Memory B cell (primary cell): ENCODE measurements around the gene MAPK8IP2.

Experiments
- ATAC-seq: fragments of 150-1000 bp; cut with Tn5 transposase; 2 replicates; pipeline ENCODE4 v1.10.0; 2021; ENCODE audit warnings: low read depth, mild to moderate bottlenecking, moderate library complexity
- DNase-seq, 2 donors: peaks; one replicate each; pipeline ENCODE4 v3.0.0; 2022; ENCODE audit warnings: low spot score in 2 of 2
- H3K27ac Mint-ChIP-seq: one replicate; pipeline ENCODE4 v1.8.0; 2022; ENCODE audit warnings: mild to moderate bottlenecking, moderate library complexity, mixed read lengths
- H3K27me3 Mint-ChIP-seq: one replicate; pipeline ENCODE4 v1.8.0; 2022; ENCODE audit warnings: mixed read lengths
- H3K36me3 Mint-ChIP-seq: one replicate; pipeline ENCODE4 v1.8.0; 2022; ENCODE audit warnings: mild to moderate bottlenecking, mixed read lengths
- H3K4me1 Mint-ChIP-seq: one replicate; pipeline ENCODE4 v1.8.0; 2022; ENCODE audit warnings: mixed read lengths
- H3K4me3 Mint-ChIP-seq: one replicate; pipeline ENCODE4 v1.8.0; 2022; ENCODE audit warnings: mild to moderate bottlenecking, moderate library complexity, mixed read lengths
- H3K9me3 Mint-ChIP-seq: one replicate; pipeline ENCODE4 v1.8.0; 2022; ENCODE audit warnings: mixed read lengths

MAPK8IP2 gene

DNA sequence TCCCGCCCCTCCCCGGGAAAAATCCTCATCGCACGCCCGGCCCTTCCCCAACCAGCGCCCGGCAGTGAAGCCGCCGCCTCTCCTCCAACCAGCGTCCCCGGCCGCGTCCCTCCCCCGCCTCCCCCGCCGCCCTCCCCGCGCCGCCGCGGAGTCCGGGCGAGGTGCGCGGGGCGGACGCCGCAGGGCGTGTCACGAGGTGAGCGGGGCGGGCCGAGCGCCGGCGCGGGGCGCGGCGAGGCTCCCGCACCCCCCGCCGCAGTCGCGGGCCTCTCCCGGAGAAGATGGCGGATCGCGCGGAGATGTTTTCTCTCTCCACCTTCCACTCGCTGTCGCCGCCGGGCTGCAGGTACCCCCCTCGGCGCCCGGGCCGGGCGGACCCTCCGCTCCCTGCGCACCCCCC, at the start of gene MAPK8IP2:
MAPK8IP2 (plus strand) TSS at position 256 of the 400 bp plus-strand sequence; CDS start at position 282, 26 bp downstream.
- no peak for DNase-seq
- peaks cover 9% of the 10 kb centered on the region for H3K36me3 Mint-ChIP-seq
- H3K27me3 Mint-ChIP-seq, result peaks cover 16% of the 10 kb centered on the region
- no peaks in the 10 kb centered on the region for H3K9me3 Mint-ChIP-seq
- peaks cover 2% of the 10 kb centered on the region for H3K4me1 Mint-ChIP-seq
- peak within 1 kb of the TSS; percentile 69 for H3K4me3 Mint-ChIP-seq
- peak; percentile 55 for ATAC-seq
- H3K27ac Mint-ChIP-seq, result no peak within 1 kb of the TSS

DNA sequence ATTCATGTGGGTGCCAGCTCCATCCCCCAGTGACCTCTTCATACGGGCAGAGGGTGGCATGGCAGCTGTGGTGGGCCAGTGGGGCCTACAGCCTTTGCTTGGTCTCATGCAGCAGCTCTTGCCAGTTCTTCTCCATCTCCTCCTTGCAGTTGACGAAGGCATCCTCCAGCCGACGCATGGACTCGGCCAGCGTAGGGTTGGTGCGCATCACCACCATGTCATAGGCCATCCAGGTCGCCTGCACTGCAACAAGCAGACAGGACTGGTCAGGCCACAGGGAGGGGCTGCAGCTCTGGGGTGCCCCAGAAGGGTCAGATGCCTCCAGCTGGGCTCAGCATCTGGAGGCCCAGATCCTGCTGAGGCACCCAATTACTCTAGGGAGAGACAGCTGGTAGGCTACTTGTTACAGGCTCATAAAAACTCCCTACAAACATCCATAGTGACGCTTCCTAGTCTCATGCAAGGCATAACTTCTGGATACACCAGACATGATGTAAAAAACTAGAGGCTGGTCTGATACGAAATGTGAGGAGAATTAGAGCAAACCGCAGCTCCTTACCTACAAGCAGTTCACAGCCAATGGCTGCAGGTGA, 49.3 kb upstream of the MAPK8IP2 start:
- H3K27me3 Mint-ChIP-seq, result no peaks in the 10 kb centered on the region
- no peaks in the 10 kb centered on the region for H3K9me3 Mint-ChIP-seq
- no peak overlapping the region for H3K27ac Mint-ChIP-seq
- ATAC-seq (no peak), DNase-seq (no peak)
- no peak overlapping the region for H3K4me3 Mint-ChIP-seq
- peaks cover 6% of the 10 kb centered on the region for H3K4me1 Mint-ChIP-seq
- H3K36me3 Mint-ChIP-seq, result no peaks in the 10 kb centered on the region

- Mint-ChIP-seq H3K9me3 (no peaks in the 10 kb centered on the region), H3K36me3 (no peaks in the 10 kb centered on the region), H3K4me3 (no peak overlapping the region), H3K27me3 (no peaks in the 10 kb centered on the region), H3K4me1 (peaks cover 6% of the 10 kb centered on the region), H3K27ac (no peak overlapping the region)
- DNase-seq (no peak), ATAC-seq (no peak)
Measured at GRCh38 chr22:50553310-50553709, 47.3 kb upstream of the MAPK8IP2 start.

GRCh38 chr22:50556703-50557102, 43.9 kb upstream of the MAPK8IP2 start:
- DNase-seq (no peak), ATAC-seq (no peak)
- Mint-ChIP-seq H3K4me3 (no peak overlapping the region), H3K36me3 (no peaks in the 10 kb centered on the region), H3K27ac (no peak overlapping the region), H3K4me1 (peaks cover 7% of the 10 kb centered on the region), H3K27me3 (no peaks in the 10 kb centered on the region), H3K9me3 (no peaks in the 10 kb centered on the region)

DNA sequence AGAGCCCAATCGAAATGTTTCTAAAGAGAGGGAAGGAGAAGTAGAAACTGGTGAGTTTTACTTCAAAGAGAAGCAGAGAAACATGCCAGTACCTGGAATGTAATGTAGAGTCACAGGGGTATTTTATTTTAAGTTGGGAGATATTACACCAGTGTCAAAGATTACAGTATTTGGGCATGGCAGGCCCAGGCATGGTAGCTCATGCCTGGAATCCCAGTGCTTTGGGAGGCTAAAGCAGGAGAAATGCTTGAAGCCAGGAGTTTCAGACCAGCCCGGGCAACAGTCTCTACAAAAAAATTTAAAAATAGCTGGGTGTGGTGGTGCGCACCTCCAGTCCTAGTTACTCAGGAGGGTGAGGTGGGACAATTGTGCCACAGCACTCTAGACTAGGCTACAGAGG, 40.6 kb upstream of the MAPK8IP2 start:
- no peaks in the 10 kb centered on the region for H3K27me3 Mint-ChIP-seq
- H3K9me3 Mint-ChIP-seq, result no peaks in the 10 kb centered on the region
- ATAC-seq, result no peak
- no peaks in the 10 kb centered on the region for H3K36me3 Mint-ChIP-seq
- no peak overlapping the region for H3K4me3 Mint-ChIP-seq
- no peak for DNase-seq
- H3K27ac Mint-ChIP-seq, result no peak overlapping the region
- peaks cover 16% of the 10 kb centered on the region for H3K4me1 Mint-ChIP-seq

- Mint-ChIP-seq H3K4me1 (peaks cover 16% of the 10 kb centered on the region), H3K27ac (peak overlapping the region; percentile 54), H3K9me3 (no peaks in the 10 kb centered on the region), H3K36me3 (no peaks in the 10 kb centered on the region), H3K27me3 (no peaks in the 10 kb centered on the region), H3K4me3 (peak overlapping the region; percentile 66)
- no peak for DNase-seq
- ATAC-seq, result no peak
Measured at GRCh38 chr22:50561401-50562358, 38.9 kb upstream of the MAPK8IP2 start.

DNA sequence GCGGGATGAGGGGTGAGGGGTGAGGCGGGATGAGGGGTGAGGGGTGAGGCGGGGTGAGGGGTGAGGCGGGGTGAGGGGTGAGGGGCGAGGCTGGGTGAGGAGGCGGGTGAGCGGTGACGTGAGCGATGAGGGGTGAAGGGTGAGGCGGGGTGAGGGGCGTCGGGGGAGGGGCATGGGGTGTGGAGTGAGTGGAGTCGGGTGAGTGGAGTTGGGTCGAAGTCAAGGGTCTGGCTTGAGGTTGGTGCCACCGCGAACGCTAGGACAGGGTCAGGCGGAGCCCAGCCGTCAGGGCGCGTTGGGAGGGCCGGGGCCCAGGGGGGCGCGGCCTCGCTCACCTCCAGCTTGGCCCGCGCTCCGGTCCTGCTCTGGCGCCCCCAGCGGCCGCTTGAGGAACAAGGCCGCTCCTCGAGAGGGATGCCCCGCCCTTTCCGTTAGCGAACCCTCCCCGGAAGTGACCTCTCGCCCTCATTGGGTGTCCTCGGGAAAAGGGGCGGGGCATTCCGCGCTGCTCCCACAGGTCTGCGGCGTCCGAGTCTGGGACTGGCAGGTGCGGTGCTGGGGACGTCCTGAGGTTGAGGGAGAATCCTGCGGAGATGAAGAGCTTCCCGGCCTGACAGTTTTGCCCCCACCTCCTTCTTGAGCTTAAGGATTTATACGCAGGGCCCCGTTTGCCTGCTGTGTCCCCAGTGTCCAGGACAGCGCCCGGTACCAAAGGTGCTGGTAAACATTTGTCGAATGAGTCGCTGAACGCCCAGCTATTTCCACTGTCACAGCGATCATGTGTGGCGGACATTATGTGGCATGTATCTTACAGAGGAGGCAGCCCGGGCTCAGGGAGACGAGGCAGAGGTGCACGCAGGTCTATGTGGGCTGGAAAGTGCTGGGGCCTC, 37.8 kb upstream of the MAPK8IP2 start, which contains the start of gene SYCE3:
SYCE3 (minus strand) TSS at position 397 of the 890 bp plus-strand sequence. CDS start 6,514 bp downstream, outside the sequence.
- Mint-ChIP-seq H3K4me1 (peaks cover 16% of the 10 kb centered on the region), H3K4me3 (peak within 1 kb of the TSS; percentile 89), H3K27me3 (no peaks in the 10 kb centered on the region), H3K27ac (peak within 1 kb of the TSS; percentile 85), H3K9me3 (no peaks in the 10 kb centered on the region), H3K36me3 (no peaks in the 10 kb centered on the region)
- DNase-seq (peak; percentile 98), ATAC-seq (peak; percentile 90)

- no peak for ATAC-seq
- Mint-ChIP-seq H3K4me3 (peak overlapping the region; percentile 89), H3K36me3 (no peaks in the 10 kb centered on the region), H3K4me1 (peaks cover 16% of the 10 kb centered on the region), H3K27ac (peak overlapping the region; percentile 85), H3K27me3 (no peaks in the 10 kb centered on the region), H3K9me3 (no peaks in the 10 kb centered on the region)
- DNase-seq, result no peak
Measured at GRCh38 chr22:50563413-50564160, 37.0 kb upstream of the MAPK8IP2 start.

- no peak overlapping the region for H3K27ac Mint-ChIP-seq
- no peak overlapping the region for H3K4me3 Mint-ChIP-seq
- no peak for DNase-seq
- ATAC-seq, result no peak
- H3K36me3 Mint-ChIP-seq, result no peaks in the 10 kb centered on the region
- H3K9me3 Mint-ChIP-seq, result no peaks in the 10 kb centered on the region
- H3K4me1 Mint-ChIP-seq, result peaks cover 16% of the 10 kb centered on the region
- no peaks in the 10 kb centered on the region for H3K27me3 Mint-ChIP-seq
Measured at GRCh38 chr22:50564289-50564688, 36.3 kb upstream of the MAPK8IP2 start.

DNA sequence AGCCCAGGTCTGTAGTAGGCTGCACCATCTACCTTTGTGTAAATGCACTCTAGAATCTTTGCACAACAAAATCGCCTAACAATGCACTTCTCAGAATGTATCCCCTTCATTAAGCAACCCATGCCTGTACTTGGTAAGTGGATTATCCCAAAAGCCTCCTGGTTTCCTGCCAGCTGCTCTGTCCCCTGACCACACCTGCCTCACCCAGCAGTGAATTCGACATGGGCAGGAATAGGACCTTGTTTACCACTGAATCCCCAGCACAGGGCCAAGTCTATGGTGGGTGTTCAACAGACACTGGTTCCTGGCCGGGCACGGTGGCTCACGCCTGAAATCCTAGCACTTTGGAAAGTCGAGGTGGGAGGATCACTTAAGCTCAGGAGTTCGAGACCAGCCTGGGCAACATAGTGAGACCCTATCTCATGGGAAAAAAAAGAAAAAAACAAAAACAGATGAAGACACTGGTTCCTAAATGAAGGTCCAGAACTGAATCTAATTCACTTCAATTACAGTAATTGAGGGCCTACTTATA, 32.8 kb upstream of the MAPK8IP2 start:
- Mint-ChIP-seq H3K27me3 (no peaks in the 10 kb centered on the region), H3K4me1 (peaks cover 18% of the 10 kb centered on the region), H3K36me3 (peaks cover 7% of the 10 kb centered on the region), H3K9me3 (no peaks in the 10 kb centered on the region), H3K27ac (no peak overlapping the region), H3K4me3 (no peak overlapping the region)
- DNase-seq (no peak), ATAC-seq (no peak)

DNA sequence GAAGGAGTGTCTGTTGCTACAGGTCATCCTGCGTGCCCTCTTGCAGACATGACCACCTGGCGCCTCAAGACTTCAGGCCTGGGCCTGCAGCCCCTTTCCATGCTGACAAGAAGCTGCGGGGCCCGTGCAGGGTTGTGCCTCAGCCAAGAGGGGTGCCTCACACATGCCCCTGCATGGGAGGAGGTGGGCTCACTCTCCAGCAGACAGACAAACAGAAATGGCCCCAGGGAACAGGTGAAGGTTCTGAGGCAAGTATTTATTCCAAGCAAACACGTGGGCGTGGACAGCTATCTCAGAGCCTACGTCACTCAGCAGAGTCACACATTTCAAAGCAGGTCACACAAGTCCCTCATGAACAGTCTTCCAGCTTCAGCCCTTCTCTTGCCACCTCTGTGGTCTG, 32.0 kb upstream of the MAPK8IP2 start:
- Mint-ChIP-seq H3K27ac (no peak overlapping the region), H3K4me1 (peaks cover 11% of the 10 kb centered on the region), H3K4me3 (no peak overlapping the region), H3K27me3 (no peaks in the 10 kb centered on the region), H3K36me3 (peaks cover 9% of the 10 kb centered on the region), H3K9me3 (no peaks in the 10 kb centered on the region)
- ATAC-seq (no peak), DNase-seq (no peak)

DNA sequence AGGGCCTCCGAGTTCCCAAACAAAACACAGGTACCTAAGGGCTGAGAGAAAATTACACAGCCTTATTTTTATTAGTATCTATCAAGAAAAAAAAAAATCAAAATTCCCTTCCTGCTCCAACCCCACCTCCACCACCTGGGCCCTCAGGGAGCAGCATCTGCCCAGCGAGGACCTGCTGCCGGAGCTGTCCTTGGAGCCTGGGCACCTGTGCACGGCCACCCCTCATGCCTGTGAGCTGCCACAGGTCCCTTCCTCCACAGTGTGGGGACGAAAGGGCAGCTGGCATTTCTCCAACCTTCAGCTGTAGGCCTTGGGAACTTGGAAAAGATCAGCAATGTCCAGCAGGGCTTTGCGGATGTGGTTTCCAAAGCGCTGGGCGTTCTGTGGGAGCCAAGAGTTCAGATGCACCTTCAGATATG, 31.5 kb upstream of the MAPK8IP2 start:
- Mint-ChIP-seq H3K4me1 (peaks cover 11% of the 10 kb centered on the region), H3K4me3 (no peak overlapping the region), H3K27me3 (no peaks in the 10 kb centered on the region), H3K9me3 (no peaks in the 10 kb centered on the region), H3K27ac (no peak overlapping the region), H3K36me3 (peaks cover 9% of the 10 kb centered on the region)
- no peak for ATAC-seq
- no peak for DNase-seq
